Fibroblast of lung (primary cell): Measurements from ENCODE around the gene N4BP2L2.

Experiments
- EZH2 ChIP-seq: IDR thresholded peaks from 2 replicates; pipeline ENCODE4 v1.5.1; 2012; ENCODE audit warnings: low read length, control low read depth, mild to moderate bottlenecking; ENCODE audit errors: missing control alignments
- TF ChIP-seq, protein P1 (sequence below), 2 donors: IDR thresholded peaks in 1 of 2; conservative IDR thresholded peaks in 1 of 2; 1 replicate in 1 of 2; 2 replicates in 1 of 2; pipeline ENCODE4 v1.5.1; 2011 to 2012; ENCODE audit warnings: low read length in 2 of 2, control low read depth in 1 of 2, inconsistent platforms in 1 of 2, low read depth in 1 of 2, mild to moderate bottlenecking in 1 of 2

DNA sequence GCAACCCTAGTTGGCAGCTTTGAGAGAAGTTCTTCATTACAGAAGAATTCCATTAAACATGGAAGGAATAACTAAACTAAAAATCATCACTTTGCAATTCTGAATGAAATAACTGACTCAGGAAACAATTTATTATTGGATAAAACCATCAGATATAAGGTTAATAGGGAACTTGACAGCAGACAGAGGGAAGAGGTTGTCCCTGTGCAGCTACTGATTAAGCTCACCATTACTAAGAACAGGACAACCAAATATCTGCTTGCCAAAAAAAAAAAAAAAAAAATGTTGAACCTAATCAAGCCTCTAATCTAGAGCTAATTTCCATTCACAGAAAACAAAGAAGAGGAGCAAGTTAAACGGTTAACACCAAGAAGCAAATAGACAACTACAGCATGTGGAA, 12.8 kb downstream of the N4BP2L2 start:
- TF ChIP-seq, protein P1, sequence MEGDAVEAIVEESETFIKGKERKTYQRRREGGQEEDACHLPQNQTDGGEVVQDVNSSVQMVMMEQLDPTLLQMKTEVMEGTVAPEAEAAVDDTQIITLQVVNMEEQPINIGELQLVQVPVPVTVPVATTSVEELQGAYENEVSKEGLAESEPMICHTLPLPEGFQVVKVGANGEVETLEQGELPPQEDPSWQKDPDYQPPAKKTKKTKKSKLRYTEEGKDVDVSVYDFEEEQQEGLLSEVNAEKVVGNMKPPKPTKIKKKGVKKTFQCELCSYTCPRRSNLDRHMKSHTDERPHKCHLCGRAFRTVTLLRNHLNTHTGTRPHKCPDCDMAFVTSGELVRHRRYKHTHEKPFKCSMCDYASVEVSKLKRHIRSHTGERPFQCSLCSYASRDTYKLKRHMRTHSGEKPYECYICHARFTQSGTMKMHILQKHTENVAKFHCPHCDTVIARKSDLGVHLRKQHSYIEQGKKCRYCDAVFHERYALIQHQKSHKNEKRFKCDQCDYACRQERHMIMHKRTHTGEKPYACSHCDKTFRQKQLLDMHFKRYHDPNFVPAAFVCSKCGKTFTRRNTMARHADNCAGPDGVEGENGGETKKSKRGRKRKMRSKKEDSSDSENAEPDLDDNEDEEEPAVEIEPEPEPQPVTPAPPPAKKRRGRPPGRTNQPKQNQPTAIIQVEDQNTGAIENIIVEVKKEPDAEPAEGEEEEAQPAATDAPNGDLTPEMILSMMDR (conservative IDR thresholded peaks at IDR 0.05 in 1 of 2, IDR thresholded peaks at IDR 0.05 in 1 of 2; ENCODE audit: low read depth in 1 of 2, low read length in 2 of 2), result no peak
- TF ChIP-seq EZH2, result no peak
